GM12878 (cell line): Measurements from ENCODE around the gene MFGE8.

Source experiments
- EP300 ChIP-seq, 2 experiments: fragments of 150-350 bp in 1 of 2; IDR thresholded peaks; 2 replicates each; pipeline ENCODE4 v1.6.1; 2011 to 2012; ENCODE audit warnings: low read depth in 2 of 2, low read length in 2 of 2, borderline replicate concordance in 1 of 2, improper control_type of control experiment in 1 of 2, inconsistent platforms in 1 of 2; ENCODE audit not compliant: control insufficient read depth in 1 of 2
- HDAC2 ChIP-seq: fragments of 200-600 bp; sonication (generic); IDR thresholded peaks from 2 replicates; pipeline ENCODE4 v1.6.1; 2017
- POLR2AphosphoS5 ChIP-seq: IDR thresholded peaks from 2 replicates; pipeline ENCODE4 v1.6.1; 2011; ENCODE audit warnings: mild to moderate bottlenecking, low read length, inconsistent platforms
- YY1 ChIP-seq: IDR thresholded peaks from 2 replicates; pipeline ENCODE4 v1.6.1; 2011; ENCODE audit warnings: low read depth, mild to moderate bottlenecking, low read length
- TF ChIP-seq, protein P1 (sequence below), 3 experiments: IDR thresholded peaks in 2 of 3; conservative IDR thresholded peaks in 1 of 3; 2 replicates each; pipeline ENCODE4 v1.5.1; 2011; ENCODE audit warnings: low read depth in 3 of 3, low read length in 3 of 3, mild to moderate bottlenecking in 3 of 3, control low read depth in 2 of 3, moderate library complexity in 2 of 3, inconsistent platforms in 1 of 3, mixed read lengths in 1 of 3; ENCODE audit not compliant: control insufficient read depth in 2 of 3, insufficient read depth in 1 of 3; ENCODE audit errors: extremely low read depth in 1 of 3
- TF ChIP-seq, protein P2 (sequence below): IDR thresholded peaks from 2 replicates; pipeline ENCODE4 v1.6.1; 2012; ENCODE audit warnings: low read depth, low read length, improper control_type of control experiment

DNA sequence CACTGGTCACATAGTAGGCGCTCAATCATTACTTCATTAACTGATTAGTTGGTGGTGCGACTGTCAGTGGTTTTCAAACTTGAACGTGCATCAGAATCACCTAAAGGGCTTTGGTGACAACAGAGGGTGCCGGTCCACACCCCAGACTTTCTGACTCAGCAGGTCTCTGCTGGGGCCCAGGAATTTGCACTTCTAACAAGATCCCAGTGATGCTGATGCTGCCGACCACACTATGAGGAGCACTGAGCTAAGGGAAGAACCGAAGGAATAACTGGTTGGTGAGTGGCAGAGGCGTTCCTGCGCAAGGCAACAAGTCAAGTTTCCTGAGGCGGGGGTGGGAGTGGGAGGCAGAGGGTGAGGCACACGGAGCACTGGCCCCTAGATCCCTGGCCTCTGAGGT lies 36.6 kb downstream of the MFGE8 start:
- TF ChIP-seq EP300 (IDR thresholded peaks at IDR 0.05; ENCODE audit: borderline replicate concordance in 1 of 2, control insufficient read depth in 1 of 2, low read depth in 2 of 2, low read length in 2 of 2), result no peak
- no peak for TF ChIP-seq HDAC2
- no peak for TF ChIP-seq YY1
- TF ChIP-seq, protein P1, sequence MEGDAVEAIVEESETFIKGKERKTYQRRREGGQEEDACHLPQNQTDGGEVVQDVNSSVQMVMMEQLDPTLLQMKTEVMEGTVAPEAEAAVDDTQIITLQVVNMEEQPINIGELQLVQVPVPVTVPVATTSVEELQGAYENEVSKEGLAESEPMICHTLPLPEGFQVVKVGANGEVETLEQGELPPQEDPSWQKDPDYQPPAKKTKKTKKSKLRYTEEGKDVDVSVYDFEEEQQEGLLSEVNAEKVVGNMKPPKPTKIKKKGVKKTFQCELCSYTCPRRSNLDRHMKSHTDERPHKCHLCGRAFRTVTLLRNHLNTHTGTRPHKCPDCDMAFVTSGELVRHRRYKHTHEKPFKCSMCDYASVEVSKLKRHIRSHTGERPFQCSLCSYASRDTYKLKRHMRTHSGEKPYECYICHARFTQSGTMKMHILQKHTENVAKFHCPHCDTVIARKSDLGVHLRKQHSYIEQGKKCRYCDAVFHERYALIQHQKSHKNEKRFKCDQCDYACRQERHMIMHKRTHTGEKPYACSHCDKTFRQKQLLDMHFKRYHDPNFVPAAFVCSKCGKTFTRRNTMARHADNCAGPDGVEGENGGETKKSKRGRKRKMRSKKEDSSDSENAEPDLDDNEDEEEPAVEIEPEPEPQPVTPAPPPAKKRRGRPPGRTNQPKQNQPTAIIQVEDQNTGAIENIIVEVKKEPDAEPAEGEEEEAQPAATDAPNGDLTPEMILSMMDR (IDR thresholded peaks at IDR 0.05 in 2 of 3, conservative IDR thresholded peaks at IDR 0.05 in 1 of 3; ENCODE audit: control insufficient read depth in 2 of 3, extremely low read depth in 1 of 3, insufficient read depth in 1 of 3, low read depth in 3 of 3, low read length in 3 of 3), result no peak
- TF ChIP-seq, protein P2, sequence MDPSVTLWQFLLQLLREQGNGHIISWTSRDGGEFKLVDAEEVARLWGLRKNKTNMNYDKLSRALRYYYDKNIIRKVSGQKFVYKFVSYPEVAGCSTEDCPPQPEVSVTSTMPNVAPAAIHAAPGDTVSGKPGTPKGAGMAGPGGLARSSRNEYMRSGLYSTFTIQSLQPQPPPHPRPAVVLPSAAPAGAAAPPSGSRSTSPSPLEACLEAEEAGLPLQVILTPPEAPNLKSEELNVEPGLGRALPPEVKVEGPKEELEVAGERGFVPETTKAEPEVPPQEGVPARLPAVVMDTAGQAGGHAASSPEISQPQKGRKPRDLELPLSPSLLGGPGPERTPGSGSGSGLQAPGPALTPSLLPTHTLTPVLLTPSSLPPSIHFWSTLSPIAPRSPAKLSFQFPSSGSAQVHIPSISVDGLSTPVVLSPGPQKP, result no peak
- no peak for TF ChIP-seq POLR2AphosphoS5
